Adipocyte (in vitro differentiated cells): Measurements from ENCODE around the gene PPP4R3A.
"Not testable (repeated sequence)": the region's sequence is repeated elsewhere in the genome, so short reads cannot be mapped to it uniquely, and the experiment has no call there.

Experiments
- DNase-seq: peaks from one replicate; pipeline ENCODE4 v3.0.0-alpha.2; 2015; ENCODE audit warnings: low read depth
- H3K27me3 ChIP-seq: replicated peaks from 2 replicates; pipeline ENCODE4 v1.7.0; 2013; ENCODE audit warnings: mild to moderate bottlenecking, low read length, moderate library complexity; ENCODE audit not compliant: control insufficient read depth, insufficient read depth
- H3K36me3 ChIP-seq: 2 replicates; pipeline ENCODE4 v1.7.0; 2013; ENCODE audit warnings: low read length, mild to moderate bottlenecking, moderate library complexity; ENCODE audit not compliant: control insufficient read depth, insufficient read depth, severe bottlenecking
- H3K4me1 ChIP-seq: 2 replicates; pipeline ENCODE4 v1.7.0; 2013; ENCODE audit warnings: mild to moderate bottlenecking, low read length, moderate library complexity; ENCODE audit not compliant: control insufficient read depth, insufficient read depth
- H3K4me3 ChIP-seq: 2 replicates; pipeline ENCODE4 v1.7.0; 2013; ENCODE audit warnings: mild to moderate bottlenecking, low read length, moderate library complexity
- H3K9ac ChIP-seq: 2 replicates; pipeline ENCODE4 v1.7.0; 2013; ENCODE audit warnings: mild to moderate bottlenecking, low read length, moderate library complexity
- H3K9me3 ChIP-seq: 2 replicates; pipeline ENCODE4 v1.7.0; 2013; ENCODE audit warnings: mild to moderate bottlenecking, low read length, moderate library complexity; ENCODE audit not compliant: control insufficient read depth

Gene PPP4R3A

GRCh38 chr14:91428931-91429330 lies 81.2 kb downstream of the PPP4R3A start:
- H3K9ac ChIP-seq, H3K27me3 ChIP-seq, H3K4me3 ChIP-seq, H3K36me3 ChIP-seq, H3K9me3 ChIP-seq, H3K4me1 ChIP-seq, DNase-seq: not testable (repeated sequence)

GRCh38 chr14:91425531-91425944 lies 84.6 kb downstream of the PPP4R3A start:
- not testable (repeated sequence) for H3K9me3 ChIP-seq, DNase-seq, H3K27me3 ChIP-seq, H3K9ac ChIP-seq, H3K36me3 ChIP-seq, H3K4me3 ChIP-seq
- peaks cover 12% of the 10 kb centered on the region for H3K4me1 ChIP-seq

GRCh38 chr14:91424813-91425530 lies 85.1 kb downstream of the PPP4R3A start:
- no peak for DNase-seq
- Histone ChIP-seq H3K4me1 (peaks cover 12% of the 10 kb centered on the region), H3K9ac (no peak overlapping the region), H3K36me3 (no peaks in the 10 kb centered on the region), H3K4me3 (no peak overlapping the region), H3K9me3 (no peaks in the 10 kb centered on the region), H3K27me3 (peaks cover 5% of the 10 kb centered on the region)

GRCh38 chr14:91420686-91421085 lies 89.4 kb downstream of the PPP4R3A start:
- no peak overlapping the region for H3K9ac ChIP-seq
- H3K4me3 ChIP-seq, result no peak overlapping the region
- no peaks in the 10 kb centered on the region for H3K9me3 ChIP-seq
- peaks cover 29% of the 10 kb centered on the region for H3K4me1 ChIP-seq
- peaks cover 16% of the 10 kb centered on the region for H3K27me3 ChIP-seq
- H3K36me3 ChIP-seq, result no peaks in the 10 kb centered on the region
- no peak for DNase-seq

DNA sequence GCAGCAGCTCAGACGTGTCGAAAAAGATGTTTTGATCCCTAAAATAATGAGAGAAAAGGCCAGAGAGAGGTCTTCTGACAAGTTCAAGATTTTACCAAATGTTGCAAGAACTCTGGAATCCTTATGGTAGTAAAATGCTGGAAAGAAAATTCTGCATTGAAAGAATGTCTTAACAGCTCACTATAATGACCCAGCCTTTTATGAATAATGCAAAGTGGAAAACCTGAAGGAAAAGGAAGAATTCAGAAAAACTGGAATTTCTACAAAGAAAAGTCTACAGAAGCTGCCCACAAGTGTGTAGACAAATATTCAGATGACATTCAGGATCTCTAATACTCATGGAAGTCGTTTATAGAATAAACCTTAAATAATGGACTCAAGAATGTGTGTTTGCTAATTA lies 90.7 kb downstream of the PPP4R3A start:
- DNase-seq, result no peak
- H3K4me3 ChIP-seq, result no peak overlapping the region

DNA sequence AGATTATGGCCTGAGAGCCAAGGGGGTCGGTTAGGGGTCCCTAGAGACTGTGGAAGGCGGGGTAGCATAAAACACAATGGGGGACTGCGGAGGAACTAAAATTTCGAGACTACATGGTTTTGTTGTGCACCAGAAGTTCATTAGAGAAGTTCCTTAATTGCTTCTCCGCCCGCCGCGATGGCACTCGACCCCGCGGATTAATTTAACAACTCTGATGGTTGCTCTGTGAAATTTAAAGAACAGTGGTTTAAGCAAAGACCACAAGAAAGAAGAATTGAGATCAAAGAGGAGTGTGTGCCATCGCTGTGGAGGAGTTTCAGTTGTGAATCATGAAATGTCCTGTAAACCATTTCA lies 91.1 kb downstream of the PPP4R3A start:
- no peak overlapping the region for H3K9ac ChIP-seq
- peaks cover 18% of the 10 kb centered on the region for H3K27me3 ChIP-seq
- peaks cover 29% of the 10 kb centered on the region for H3K4me1 ChIP-seq
- H3K9me3 ChIP-seq, result no peaks in the 10 kb centered on the region
- no peaks in the 10 kb centered on the region for H3K36me3 ChIP-seq
- no peak overlapping the region for H3K4me3 ChIP-seq
- peak; percentile 13 for DNase-seq

More for the DNA sequence above, 90.7 kb downstream of the PPP4R3A start:
- peaks cover 16% of the 10 kb centered on the region for H3K27me3 ChIP-seq
- H3K4me1 ChIP-seq, result peaks cover 29% of the 10 kb centered on the region
- H3K9me3 ChIP-seq, result no peaks in the 10 kb centered on the region
- no peaks in the 10 kb centered on the region for H3K36me3 ChIP-seq
- no peak overlapping the region for H3K9ac ChIP-seq

- peaks cover 23% of the 10 kb centered on the region for H3K27me3 ChIP-seq
- H3K9ac ChIP-seq, result no peak overlapping the region
- DNase-seq, result peak; percentile 81
- no peaks in the 10 kb centered on the region for H3K9me3 ChIP-seq
- peaks cover 29% of the 10 kb centered on the region for H3K4me1 ChIP-seq
- H3K36me3 ChIP-seq, result no peaks in the 10 kb centered on the region
- peak overlapping the region; percentile 41 for H3K4me3 ChIP-seq
Measured at GRCh38 chr14:91418387-91419043, 91.6 kb downstream of the PPP4R3A start.

- H3K36me3 ChIP-seq, result no peaks in the 10 kb centered on the region
- no peak for DNase-seq
- peaks cover 29% of the 10 kb centered on the region for H3K4me1 ChIP-seq
- H3K4me3 ChIP-seq, result no peak overlapping the region
- H3K27me3 ChIP-seq, result peaks cover 27% of the 10 kb centered on the region
- no peak overlapping the region for H3K9ac ChIP-seq
- H3K9me3 ChIP-seq, result no peaks in the 10 kb centered on the region
Measured at GRCh38 chr14:91417983-91418386, 92.1 kb downstream of the PPP4R3A start.

- Histone ChIP-seq H3K9ac (no peak within 1 kb of the TSS), H3K4me1 (peaks cover 29% of the 10 kb centered on the region), H3K9me3 (no peaks in the 10 kb centered on the region), H3K27me3 (peaks cover 31% of the 10 kb centered on the region), H3K4me3 (peak within 1 kb of the TSS; percentile 41), H3K36me3 (no peaks in the 10 kb centered on the region)
- DNase-seq, result peak; percentile 71
Measured at GRCh38 chr14:91417120-91417982, 92.8 kb downstream of the PPP4R3A start, which contains the start of gene CCDC88C. CCDC88C (minus strand) TSS chr14:91417820; CDS start chr14:91417690, 130 bp downstream.

- Histone ChIP-seq H3K9me3 (no peaks in the 10 kb centered on the region), H3K9ac (no peak overlapping the region), H3K27me3 (peaks cover 31% of the 10 kb centered on the region), H3K4me1 (peaks cover 29% of the 10 kb centered on the region), H3K36me3 (no peaks in the 10 kb centered on the region), H3K4me3 (no peak overlapping the region)
- no peak for DNase-seq
Measured at GRCh38 chr14:91416744-91417119, 93.4 kb downstream of the PPP4R3A start.
